Measurements from ENCODE around the gene RTN1. TPM values are rescaled to one million over a fixed set of nuclear protein-coding genes. Genes with fewer than 3 reads are reported as not detected.
A peak's percentile ranks its signal among the peaks of the same experiment; 100 is the strongest.

Gene RTN1
- total RNA-seq, 4 donors from 2014 or later, result 3.0 to 7.5 (median 3.9) TPM

GRCh38 chr14:59869381-59870255 lies 958 bp downstream of the RTN1 start:
- H3K27me3 ChIP-seq, result peaks cover 37% of the 10 kb centered on the region
- WGBS, result 15% methylated on average over 31 of the region's 44 CpGs
- no peak for TF ChIP-seq EP300 (IDR thresholded peaks at IDR 0.05)
- no peak for TF ChIP-seq POLR2A (IDR thresholded peaks at IDR 0.05)
- TF ChIP-seq CTCF (IDR thresholded peaks at IDR 0.05), result no peak
- no peak overlapping the region for H3K27ac ChIP-seq
- peak overlapping the region; percentile 66 for H3K4me3 ChIP-seq
- DNase-seq (ENCODE audit: low spot score in 2 of 2), result no peak
- H3K9me3 ChIP-seq, result no peaks in the 10 kb centered on the region
- no peaks in the 10 kb centered on the region for H3K36me3 ChIP-seq
- H3K4me1 ChIP-seq, result peaks cover 19% of the 10 kb centered on the region

- TF ChIP-seq CTCF (IDR thresholded peaks at IDR 0.05) (no peak), EP300 (IDR thresholded peaks at IDR 0.05) (no peak), POLR2AphosphoS5 (IDR thresholded peaks at IDR 0.05) (no peak), POLR2A (IDR thresholded peaks at IDR 0.05) (no peak)
- Histone ChIP-seq H3K9me3 (no peaks in the 10 kb centered on the region), H3K27ac (no peak overlapping the region), H3K4me3 (no peak overlapping the region), H3K4me1 (peaks cover 19% of the 10 kb centered on the region), H3K27me3 (peaks cover 32% of the 10 kb centered on the region), H3K36me3 (no peaks in the 10 kb centered on the region)
- 46% methylated on average over 3 of the region's 3 CpGs for WGBS
- DNase-seq (ENCODE audit: low spot score in 2 of 2), result no peak
These were observed 2.6 kb downstream of the RTN1 start for GRCh38 chr14:59868021-59868420.

GRCh38 chr14:59863806-59864525 lies 6.6 kb downstream of the RTN1 start:
- no peak overlapping the region for H3K4me3 ChIP-seq
- no peak for DNase-seq (ENCODE audit: low spot score in 2 of 2)
- no peaks in the 10 kb centered on the region for H3K4me1 ChIP-seq
- H3K9me3 ChIP-seq, result no peaks in the 10 kb centered on the region
- 89% methylated on average over 2 of the region's 2 CpGs for WGBS
- TF ChIP-seq POLR2A (IDR thresholded peaks at IDR 0.05) (no peak), POLR2AphosphoS5 (IDR thresholded peaks at IDR 0.05) (no peak), CTCF (IDR thresholded peaks at IDR 0.05) (no peak), EP300 (IDR thresholded peaks at IDR 0.05) (no peak)
- no peak overlapping the region for H3K27ac ChIP-seq
- H3K27me3 ChIP-seq, result peaks cover 10% of the 10 kb centered on the region
- H3K36me3 ChIP-seq, result no peaks in the 10 kb centered on the region

DNA sequence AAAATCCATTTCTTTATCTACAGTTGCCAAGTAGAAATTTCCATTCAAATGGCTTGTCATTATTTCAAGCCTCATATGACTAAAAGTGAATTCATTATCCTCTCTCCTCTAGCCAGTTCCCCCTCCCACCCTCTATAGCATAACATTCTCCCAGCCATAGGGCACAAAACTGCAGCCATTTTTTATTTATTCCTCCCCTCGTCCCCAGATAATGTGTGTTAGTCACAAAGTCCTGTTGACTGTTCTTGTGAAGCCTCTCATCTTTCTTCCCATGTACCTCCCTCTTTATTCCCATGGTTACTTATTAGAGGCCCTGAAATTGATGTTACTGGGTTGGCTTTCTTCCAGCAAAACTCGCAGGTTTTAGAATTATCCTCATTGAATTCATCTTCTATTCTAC lies 13.2 kb downstream of the RTN1 start:
- no peaks in the 10 kb centered on the region for H3K9me3 ChIP-seq
- 74% methylated on average over 2 of the region's 2 CpGs for WGBS
- TF ChIP-seq POLR2A (IDR thresholded peaks at IDR 0.05) (no peak), CTCF (IDR thresholded peaks at IDR 0.05) (no peak)

DNA sequence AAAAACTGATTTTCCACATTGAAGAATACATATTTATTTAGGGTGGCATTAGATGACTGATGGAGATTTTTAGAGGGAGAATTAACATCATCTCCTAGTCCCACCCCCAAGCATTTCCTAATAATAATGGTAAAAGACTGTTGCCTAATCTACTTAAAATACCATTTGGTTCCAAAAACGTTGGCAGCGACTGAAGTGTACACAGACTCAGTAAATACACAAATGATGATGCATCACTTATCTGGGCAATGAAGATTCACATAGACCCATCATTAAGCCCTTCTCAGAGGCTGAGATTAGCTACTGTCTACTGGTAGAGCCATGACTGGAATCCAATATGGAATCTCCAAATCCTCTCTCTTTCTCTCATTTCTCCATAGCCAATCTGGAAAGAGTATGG lies 18.2 kb downstream of the RTN1 start:
- 59% methylated on average over 2 of the region's 2 CpGs for WGBS
- no peaks in the 10 kb centered on the region for H3K27me3 ChIP-seq
- H3K9me3 ChIP-seq, result no peaks in the 10 kb centered on the region
- no peak overlapping the region for H3K4me3 ChIP-seq
- DNase-seq (ENCODE audit: low spot score in 2 of 2), result no peak
- H3K36me3 ChIP-seq, result no peaks in the 10 kb centered on the region
- no peak overlapping the region for H3K27ac ChIP-seq
- TF ChIP-seq EP300 (IDR thresholded peaks at IDR 0.05) (no peak), POLR2A (IDR thresholded peaks at IDR 0.05) (no peak), POLR2AphosphoS5 (IDR thresholded peaks at IDR 0.05) (no peak), CTCF (IDR thresholded peaks at IDR 0.05) (no peak)
- no peaks in the 10 kb centered on the region for H3K4me1 ChIP-seq

More for the DNA sequence above, 13.2 kb downstream of the RTN1 start:
- no peak overlapping the region for H3K27ac ChIP-seq
- H3K4me1 ChIP-seq, result no peaks in the 10 kb centered on the region
- H3K4me3 ChIP-seq, result no peak overlapping the region
- H3K27me3 ChIP-seq, result no peaks in the 10 kb centered on the region
- no peak for DNase-seq (ENCODE audit: low spot score in 2 of 2)
- H3K36me3 ChIP-seq, result no peaks in the 10 kb centered on the region

All from suprapubic skin (tissue), 4 donors.